GM13977 (cell line): ENCODE data around the gene SETBP1.

Experiments used
- DNase-seq: peaks from one replicate; pipeline ENCODE4 v3.0.0; 2012; ENCODE audit warnings: low spot score
- CTCF ChIP-seq: IDR thresholded peaks from 2 replicates; pipeline ENCODE4 v1.5.1; 2012; ENCODE audit warnings: mild to moderate bottlenecking, control low read depth; ENCODE audit not compliant: insufficient read depth; ENCODE audit errors: extremely low read depth, missing control alignments
- in situ Hi-C: fragments of 300-500 bp; cut with MboI; formaldehyde crosslinking; loops from one replicate; pipeline ENCODE4 v1.12.0; 2022; ENCODE audit warnings: low sequenced_read_pairs, low pct_unique_long_range_greater_than_20kb, mixed read lengths, inconsistent platforms; ENCODE audit not compliant: unreplicated experiment

The SETBP1 gene

GRCh38 chr18:44887227-44887631, 206.5 kb downstream of the SETBP1 start:
- no peak for TF ChIP-seq CTCF
- in situ Hi-C loops, result no loop called here
- DNase-seq, result peak; percentile 43

GRCh38 chr18:44889111-44889510, 208.4 kb downstream of the SETBP1 start:
- in situ Hi-C loops, result no loop called here
- TF ChIP-seq CTCF, result no peak
- DNase-seq, result no peak

- no peak for DNase-seq
- in situ Hi-C loops, result loop anchor here (10.0 kb wide), 1 partner anchor 218 kb away; no protein-coding TSS in a partner anchor
- no peak for TF ChIP-seq CTCF
These were observed 212.5 kb downstream of the SETBP1 start for GRCh38 chr18:44893045-44893706.

GRCh38 chr18:44893966-44894365, 213.3 kb downstream of the SETBP1 start:
- no peak for DNase-seq
- TF ChIP-seq CTCF, result no peak
- in situ Hi-C loops, result loop anchor here (10.0 kb wide), 1 partner anchor 219 kb away; no protein-coding TSS in a partner anchor

- DNase-seq, result peak; percentile 9
- in situ Hi-C loops, result loop anchor here (10.0 kb wide), 1 partner anchor 220 kb away; no protein-coding TSS in a partner anchor
- TF ChIP-seq CTCF, result peak; percentile 44
These were observed 214.6 kb downstream of the SETBP1 start for GRCh38 chr18:44895176-44895798.

- in situ Hi-C loops, result loop anchor here (10.0 kb wide), 1 partner anchor 222 kb away; no protein-coding TSS in a partner anchor
- TF ChIP-seq CTCF, result no peak
- DNase-seq, result no peak
These were observed 216.2 kb downstream of the SETBP1 start for GRCh38 chr18:44896846-44897245.
